ENCODE results near the gene ACVR1. TPM values are rescaled to one million over a fixed set of nuclear protein-coding genes. Genes with fewer than 3 reads are reported as not detected.

The ACVR1 gene
- total and polyA plus RNA-seq, 9 of the 15 experiments (the other 6 are each of a cell fraction or from before 2014, with no cell fraction given) = 3.8 to 14.3 (median 6.9) TPM

- TF ChIP-seq, protein P1, sequence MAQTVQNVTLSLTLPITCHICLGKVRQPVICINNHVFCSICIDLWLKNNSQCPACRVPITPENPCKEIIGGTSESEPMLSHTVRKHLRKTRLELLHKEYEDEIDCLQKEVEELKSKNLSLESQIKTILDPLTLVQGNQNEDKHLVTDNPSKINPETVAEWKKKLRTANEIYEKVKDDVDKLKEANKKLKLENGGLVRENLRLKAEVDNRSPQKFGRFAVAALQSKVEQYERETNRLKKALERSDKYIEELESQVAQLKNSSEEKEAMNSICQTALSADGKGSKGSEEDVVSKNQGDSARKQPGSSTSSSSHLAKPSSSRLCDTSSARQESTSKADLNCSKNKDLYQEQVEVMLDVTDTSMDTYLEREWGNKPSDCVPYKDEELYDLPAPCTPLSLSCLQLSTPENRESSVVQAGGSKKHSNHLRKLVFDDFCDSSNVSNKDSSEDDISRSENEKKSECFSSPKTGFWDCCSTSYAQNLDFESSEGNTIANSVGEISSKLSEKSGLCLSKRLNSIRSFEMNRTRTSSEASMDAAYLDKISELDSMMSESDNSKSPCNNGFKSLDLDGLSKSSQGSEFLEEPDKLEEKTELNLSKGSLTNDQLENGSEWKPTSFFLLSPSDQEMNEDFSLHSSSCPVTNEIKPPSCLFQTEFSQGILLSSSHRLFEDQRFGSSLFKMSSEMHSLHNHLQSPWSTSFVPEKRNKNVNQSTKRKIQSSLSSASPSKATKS (CRISPR knock-in tag; IDR thresholded peaks at IDR 0.05) = no peak
- TF ChIP-seq SETDB1 (IDR thresholded peaks at IDR 0.05; ENCODE audit: low read length) = no peak
- TF ChIP-seq SIX5 (IDR thresholded peaks at IDR 0.05; ENCODE audit: borderline replicate concordance in 1 of 2, insufficient read depth in 1 of 2, low read depth in 1 of 2, low read length in 2 of 2) = no peak
- no peak for TF ChIP-seq IRF2 (CRISPR knock-in tag; IDR thresholded peaks at IDR 0.05)
- TF ChIP-seq NONO (IDR thresholded peaks at IDR 0.05; ENCODE audit: low read depth in 2 of 2, low read length in 1 of 2) = no peak
- TF ChIP-seq NFIX (CRISPR knock-in tag; IDR thresholded peaks at IDR 0.05; ENCODE audit: low read depth) = no peak
- TF ChIP-seq, protein P2, sequence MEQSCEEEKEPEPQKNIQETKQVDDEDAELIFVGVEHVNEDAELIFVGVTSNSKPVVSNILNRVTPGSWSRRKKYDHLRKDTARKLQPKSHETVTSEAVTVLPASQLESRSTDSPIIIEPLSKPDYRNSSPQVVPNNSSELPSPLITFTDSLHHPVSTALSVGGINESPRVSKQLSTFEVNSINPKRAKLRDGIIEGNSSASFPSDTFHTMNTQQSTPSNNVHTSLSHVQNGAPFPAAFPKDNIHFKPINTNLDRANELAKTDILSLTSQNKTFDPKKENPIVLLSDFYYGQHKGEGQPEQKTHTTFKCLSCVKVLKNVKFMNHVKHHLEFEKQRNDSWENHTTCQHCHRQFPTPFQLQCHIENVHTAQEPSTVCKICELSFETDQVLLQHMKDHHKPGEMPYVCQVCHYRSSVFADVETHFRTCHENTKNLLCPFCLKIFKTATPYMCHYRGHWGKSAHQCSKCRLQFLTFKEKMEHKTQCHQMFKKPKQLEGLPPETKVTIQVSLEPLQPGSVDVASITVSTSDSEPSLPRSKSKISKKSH (CRISPR knock-in tag; IDR thresholded peaks at IDR 0.05) = no peak
- no peak for TF ChIP-seq ZFX (CRISPR knock-in tag; IDR thresholded peaks at IDR 0.05)
- TF ChIP-seq PHB2 (IDR thresholded peaks at IDR 0.05; ENCODE audit: low read depth) = no peak
- no peak for TF ChIP-seq GTF2F1 (IDR thresholded peaks at IDR 0.05; ENCODE audit: low read depth, low read length)
- no peak for TF ChIP-seq CEBPG (CRISPR knock-in tag; IDR thresholded peaks at IDR 0.05)
- no peak for TF ChIP-seq CEBPG (tag; conservative IDR thresholded peaks at IDR 0.05 in 1 of 2, IDR thresholded peaks at IDR 0.05 in 1 of 2)
- no peak for TF ChIP-seq E2F4 (CRISPR knock-in tag; IDR thresholded peaks at IDR 0.05; ENCODE audit: low read depth)
- peak; percentile 32; the same call in 1 of the 2 replicates for TF ChIP-seq CREB1 (IDR thresholded peaks at IDR 0.05)
- no peak for TF ChIP-seq CREB1 (CRISPR knock-in tag; IDR thresholded peaks at IDR 0.05)
- no peak for TF ChIP-seq RFX5 (IDR thresholded peaks at IDR 0.05; ENCODE audit: low read depth, low read length)
- peak; percentile 94 for TF ChIP-seq SMARCE1 (IDR thresholded peaks at IDR 0.05)
- peak; percentile 88 for TF ChIP-seq LEF1 (IDR thresholded peaks at IDR 0.05)
- no peak for TF ChIP-seq OTX1 (CRISPR knock-in tag; IDR thresholded peaks at IDR 0.05)
- no peak for TF ChIP-seq ZSCAN32 (CRISPR knock-in tag; IDR thresholded peaks at IDR 0.05)
- TF ChIP-seq, protein P3, sequence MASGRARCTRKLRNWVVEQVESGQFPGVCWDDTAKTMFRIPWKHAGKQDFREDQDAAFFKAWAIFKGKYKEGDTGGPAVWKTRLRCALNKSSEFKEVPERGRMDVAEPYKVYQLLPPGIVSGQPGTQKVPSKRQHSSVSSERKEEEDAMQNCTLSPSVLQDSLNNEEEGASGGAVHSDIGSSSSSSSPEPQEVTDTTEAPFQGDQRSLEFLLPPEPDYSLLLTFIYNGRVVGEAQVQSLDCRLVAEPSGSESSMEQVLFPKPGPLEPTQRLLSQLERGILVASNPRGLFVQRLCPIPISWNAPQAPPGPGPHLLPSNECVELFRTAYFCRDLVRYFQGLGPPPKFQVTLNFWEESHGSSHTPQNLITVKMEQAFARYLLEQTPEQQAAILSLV (tag; IDR thresholded peaks at IDR 0.05) = no peak
- TF ChIP-seq, protein P4, sequence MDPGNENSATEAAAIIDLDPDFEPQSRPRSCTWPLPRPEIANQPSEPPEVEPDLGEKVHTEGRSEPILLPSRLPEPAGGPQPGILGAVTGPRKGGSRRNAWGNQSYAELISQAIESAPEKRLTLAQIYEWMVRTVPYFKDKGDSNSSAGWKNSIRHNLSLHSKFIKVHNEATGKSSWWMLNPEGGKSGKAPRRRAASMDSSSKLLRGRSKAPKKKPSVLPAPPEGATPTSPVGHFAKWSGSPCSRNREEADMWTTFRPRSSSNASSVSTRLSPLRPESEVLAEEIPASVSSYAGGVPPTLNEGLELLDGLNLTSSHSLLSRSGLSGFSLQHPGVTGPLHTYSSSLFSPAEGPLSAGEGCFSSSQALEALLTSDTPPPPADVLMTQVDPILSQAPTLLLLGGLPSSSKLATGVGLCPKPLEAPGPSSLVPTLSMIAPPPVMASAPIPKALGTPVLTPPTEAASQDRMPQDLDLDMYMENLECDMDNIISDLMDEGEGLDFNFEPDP (CRISPR knock-in tag; IDR thresholded peaks at IDR 0.05) = no peak
- TF ChIP-seq PURB (CRISPR knock-in tag; IDR thresholded peaks at IDR 0.05; ENCODE audit: low read depth) = no peak
- TF ChIP-seq BCL6 (CRISPR knock-in tag; IDR thresholded peaks at IDR 0.05) = no peak
Measured at GRCh38 chr2:157898591-157898996, 22.5 kb upstream of the ACVR1 start (continued).

Measured in K562 (cell line).